SK-N-SH (cell line): Measurements from ENCODE around the gene HEPH.

Experiments
- FOXM1 ChIP-seq: IDR thresholded peaks from 2 replicates; pipeline ENCODE4 v1.4.0; 2012; ENCODE audit warnings: low read depth, mild to moderate bottlenecking
- MXI1 ChIP-seq: IDR thresholded peaks from 2 replicates; pipeline ENCODE4 v1.6.1; 2012; ENCODE audit warnings: mild to moderate bottlenecking, low read depth, low read length, improper control_type of control experiment
- RCOR1 ChIP-seq: fragments of 150-350 bp; IDR thresholded peaks from 2 replicates; pipeline ENCODE4 v1.6.1; 2017; ENCODE audit warnings: antibody characterized with exemption, low read length
- RFX5 ChIP-seq: IDR thresholded peaks from 2 replicates; pipeline ENCODE4 v1.6.1; 2012; ENCODE audit warnings: mild to moderate bottlenecking, improper control_type of control experiment, low read length
- TF ChIP-seq, protein P1 (sequence below): fragments of 200-600 bp; sonication (generic); IDR thresholded peaks from 2 replicates; pipeline ENCODE4 v1.6.1; 2017; ENCODE audit warnings: antibody characterized with exemption, mild to moderate bottlenecking, moderate library complexity
- TF ChIP-seq, protein P2 (sequence below): IDR thresholded peaks from 2 replicates; pipeline ENCODE4 v1.4.0; 2012; ENCODE audit warnings: low read depth

- TF ChIP-seq, protein P1, sequence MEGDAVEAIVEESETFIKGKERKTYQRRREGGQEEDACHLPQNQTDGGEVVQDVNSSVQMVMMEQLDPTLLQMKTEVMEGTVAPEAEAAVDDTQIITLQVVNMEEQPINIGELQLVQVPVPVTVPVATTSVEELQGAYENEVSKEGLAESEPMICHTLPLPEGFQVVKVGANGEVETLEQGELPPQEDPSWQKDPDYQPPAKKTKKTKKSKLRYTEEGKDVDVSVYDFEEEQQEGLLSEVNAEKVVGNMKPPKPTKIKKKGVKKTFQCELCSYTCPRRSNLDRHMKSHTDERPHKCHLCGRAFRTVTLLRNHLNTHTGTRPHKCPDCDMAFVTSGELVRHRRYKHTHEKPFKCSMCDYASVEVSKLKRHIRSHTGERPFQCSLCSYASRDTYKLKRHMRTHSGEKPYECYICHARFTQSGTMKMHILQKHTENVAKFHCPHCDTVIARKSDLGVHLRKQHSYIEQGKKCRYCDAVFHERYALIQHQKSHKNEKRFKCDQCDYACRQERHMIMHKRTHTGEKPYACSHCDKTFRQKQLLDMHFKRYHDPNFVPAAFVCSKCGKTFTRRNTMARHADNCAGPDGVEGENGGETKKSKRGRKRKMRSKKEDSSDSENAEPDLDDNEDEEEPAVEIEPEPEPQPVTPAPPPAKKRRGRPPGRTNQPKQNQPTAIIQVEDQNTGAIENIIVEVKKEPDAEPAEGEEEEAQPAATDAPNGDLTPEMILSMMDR: no peak
- TF ChIP-seq MXI1: no peak
- TF ChIP-seq FOXM1: no peak
- no peak for TF ChIP-seq RFX5
- TF ChIP-seq, protein P2, sequence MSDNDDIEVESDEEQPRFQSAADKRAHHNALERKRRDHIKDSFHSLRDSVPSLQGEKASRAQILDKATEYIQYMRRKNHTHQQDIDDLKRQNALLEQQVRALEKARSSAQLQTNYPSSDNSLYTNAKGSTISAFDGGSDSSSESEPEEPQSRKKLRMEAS: no peak
- TF ChIP-seq RCOR1: no peak
Observed at GRCh38 chrX:66130469-66130868, 33.6 kb upstream of the HEPH start.
